Measurements from ENCODE around the gene CCL25.

The CCL25 gene

DNA sequence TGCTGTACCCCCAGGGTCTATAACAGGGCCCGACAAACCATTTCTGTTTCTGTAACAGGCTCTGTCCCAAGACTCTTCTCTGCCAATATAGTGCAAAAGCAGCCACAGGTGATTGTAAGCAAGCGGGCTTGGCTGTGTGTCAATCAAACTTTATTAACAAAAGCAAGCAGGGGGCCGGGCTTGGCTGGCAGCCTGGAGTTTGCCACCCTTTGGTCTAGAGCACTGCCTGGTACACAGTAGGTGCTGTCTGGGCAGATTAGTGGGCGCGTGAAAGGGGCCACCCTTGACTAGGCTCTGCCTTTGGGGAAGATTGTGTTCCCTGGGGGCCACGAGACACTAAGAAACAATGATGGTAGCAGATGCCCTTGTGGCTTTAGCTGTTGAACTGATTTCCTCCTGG is 27.4 kb downstream of the CCL25 start:
- no peak overlapping the region for H3K4me3 ChIP-seq (ENCODE audit: low read length)
- DNase-seq (ENCODE audit: low read depth) = no peak
- TF ChIP-seq, protein P1, sequence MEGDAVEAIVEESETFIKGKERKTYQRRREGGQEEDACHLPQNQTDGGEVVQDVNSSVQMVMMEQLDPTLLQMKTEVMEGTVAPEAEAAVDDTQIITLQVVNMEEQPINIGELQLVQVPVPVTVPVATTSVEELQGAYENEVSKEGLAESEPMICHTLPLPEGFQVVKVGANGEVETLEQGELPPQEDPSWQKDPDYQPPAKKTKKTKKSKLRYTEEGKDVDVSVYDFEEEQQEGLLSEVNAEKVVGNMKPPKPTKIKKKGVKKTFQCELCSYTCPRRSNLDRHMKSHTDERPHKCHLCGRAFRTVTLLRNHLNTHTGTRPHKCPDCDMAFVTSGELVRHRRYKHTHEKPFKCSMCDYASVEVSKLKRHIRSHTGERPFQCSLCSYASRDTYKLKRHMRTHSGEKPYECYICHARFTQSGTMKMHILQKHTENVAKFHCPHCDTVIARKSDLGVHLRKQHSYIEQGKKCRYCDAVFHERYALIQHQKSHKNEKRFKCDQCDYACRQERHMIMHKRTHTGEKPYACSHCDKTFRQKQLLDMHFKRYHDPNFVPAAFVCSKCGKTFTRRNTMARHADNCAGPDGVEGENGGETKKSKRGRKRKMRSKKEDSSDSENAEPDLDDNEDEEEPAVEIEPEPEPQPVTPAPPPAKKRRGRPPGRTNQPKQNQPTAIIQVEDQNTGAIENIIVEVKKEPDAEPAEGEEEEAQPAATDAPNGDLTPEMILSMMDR (conservative IDR thresholded peaks at IDR 0.05; ENCODE audit: low read length) = no peak

DNA sequence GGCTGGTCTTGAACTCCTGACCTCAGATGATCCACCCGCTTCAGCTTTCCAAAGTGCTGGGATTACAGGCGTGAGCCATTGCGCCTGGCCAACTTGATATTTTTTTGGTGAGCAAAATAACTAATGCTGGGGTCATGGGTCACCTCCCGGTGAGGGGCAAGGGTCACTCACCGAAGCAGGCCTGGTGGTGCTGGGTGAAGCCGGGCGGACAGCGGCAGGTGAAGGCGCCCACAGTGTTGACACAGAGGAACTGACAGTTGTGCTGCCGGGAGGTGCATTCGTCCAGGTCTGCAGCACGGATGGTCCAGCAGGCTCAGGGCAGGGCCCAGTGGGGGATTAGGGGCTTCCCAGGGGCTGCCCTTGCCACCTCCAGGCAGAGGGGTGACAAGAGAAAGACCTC is 28.3 kb downstream of the CCL25 start:
- H3K4me3 ChIP-seq (ENCODE audit: low read length) = no peak overlapping the region
- DNase-seq (ENCODE audit: low read depth) = no peak
- TF ChIP-seq, protein P1 (conservative IDR thresholded peaks at IDR 0.05; ENCODE audit: low read length) = no peak

DNA sequence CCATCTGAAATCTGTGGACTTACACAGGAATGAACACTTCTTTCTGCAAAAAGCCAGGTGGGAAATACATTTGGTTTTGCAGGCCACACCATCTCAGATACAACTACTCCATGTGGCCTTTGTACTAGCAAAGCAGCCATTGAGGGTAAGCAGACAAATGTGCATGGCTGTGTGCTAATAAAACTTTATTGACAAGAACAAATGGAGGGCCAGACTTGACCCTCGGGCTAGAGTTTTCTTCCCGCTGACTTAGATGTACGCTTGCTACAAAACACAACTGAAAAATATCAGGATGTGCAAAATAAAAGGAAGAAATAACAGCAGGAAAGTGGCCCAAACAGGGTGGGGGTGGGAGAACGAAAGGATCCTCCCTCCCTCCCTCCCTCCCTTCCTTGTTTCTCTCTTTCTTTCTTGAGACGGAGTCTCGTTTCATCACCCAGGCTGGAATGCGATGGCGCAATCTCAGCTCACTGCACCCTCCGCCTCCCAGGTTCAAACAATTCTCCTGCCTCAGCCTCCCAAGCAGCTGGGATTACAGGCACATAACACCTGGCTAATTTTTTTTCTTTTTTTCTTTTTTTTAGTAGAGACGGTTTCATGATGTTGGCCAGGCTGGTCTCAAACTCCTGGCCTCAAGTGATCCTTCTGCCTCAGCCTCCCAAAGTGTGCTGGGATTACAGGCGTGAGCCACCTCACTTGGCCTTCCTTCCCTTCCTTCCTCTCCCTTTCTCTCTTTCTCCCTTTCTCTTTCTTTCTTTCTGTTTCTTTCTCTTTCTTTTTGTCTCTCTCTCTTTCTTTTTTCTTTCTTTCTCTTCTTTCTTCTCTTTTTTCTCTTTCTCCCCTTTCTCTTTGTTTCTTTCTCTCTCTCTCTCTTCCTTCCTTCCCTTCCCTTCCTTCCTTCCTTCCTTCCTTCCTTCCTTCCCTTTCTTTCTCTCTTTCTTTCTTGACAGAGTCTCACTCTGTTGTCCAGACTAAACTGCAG is 29.3 kb downstream of the CCL25 start:
- no peak for DNase-seq (ENCODE audit: low read depth)
- no peak overlapping the region for H3K4me3 ChIP-seq (ENCODE audit: low read length)
- TF ChIP-seq, protein P1 (conservative IDR thresholded peaks at IDR 0.05; ENCODE audit: low read length) = no peak

DNA sequence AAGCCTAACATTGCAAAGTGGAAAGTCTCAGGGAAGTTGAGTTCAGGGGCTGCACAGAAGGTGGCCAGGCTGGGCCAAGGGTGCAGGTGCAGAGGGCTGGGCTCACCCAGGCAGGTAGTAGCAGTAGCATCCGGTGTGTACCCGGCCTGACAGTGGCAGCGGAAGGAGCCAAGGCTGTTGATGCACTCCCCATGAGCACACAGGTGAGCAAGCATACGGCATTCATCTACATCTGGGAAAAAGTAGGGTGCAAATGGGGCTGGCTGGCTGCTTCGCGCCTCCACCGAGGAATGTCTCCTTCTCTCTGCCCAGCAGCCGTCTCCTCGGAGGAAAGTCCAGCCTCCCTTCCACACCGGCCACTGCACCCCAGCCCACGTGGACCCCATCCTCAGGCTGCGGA is 30.6 kb downstream of the CCL25 start:
- no peak for DNase-seq (ENCODE audit: low read depth)
- TF ChIP-seq, protein P1 (conservative IDR thresholded peaks at IDR 0.05; ENCODE audit: low read length) = no peak
- no peak overlapping the region for H3K4me3 ChIP-seq (ENCODE audit: low read length)

DNA sequence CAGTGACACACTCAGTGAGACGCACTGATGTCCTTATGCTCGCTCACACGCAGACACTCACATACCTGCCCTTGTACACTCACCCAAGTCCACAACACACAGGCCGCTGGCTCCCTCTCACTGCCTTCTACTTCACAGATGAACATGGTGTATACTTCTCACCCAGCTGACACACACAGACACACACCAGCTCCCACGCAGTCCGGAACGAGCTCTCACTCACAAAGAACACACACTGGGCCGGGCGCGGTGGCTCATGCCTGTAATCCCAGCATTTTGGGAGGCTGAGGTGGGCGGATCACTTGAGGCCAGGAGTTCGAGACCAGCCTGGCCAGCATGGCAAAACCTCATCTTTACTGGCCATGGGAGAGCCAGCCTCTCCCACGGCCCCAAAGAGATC is 31.6 kb downstream of the CCL25 start:
- TF ChIP-seq, protein P1 (conservative IDR thresholded peaks at IDR 0.05; ENCODE audit: low read length) = no peak
- no peak for DNase-seq (ENCODE audit: low read depth)
- H3K4me3 ChIP-seq (ENCODE audit: low read length) = no peak overlapping the region

DNA sequence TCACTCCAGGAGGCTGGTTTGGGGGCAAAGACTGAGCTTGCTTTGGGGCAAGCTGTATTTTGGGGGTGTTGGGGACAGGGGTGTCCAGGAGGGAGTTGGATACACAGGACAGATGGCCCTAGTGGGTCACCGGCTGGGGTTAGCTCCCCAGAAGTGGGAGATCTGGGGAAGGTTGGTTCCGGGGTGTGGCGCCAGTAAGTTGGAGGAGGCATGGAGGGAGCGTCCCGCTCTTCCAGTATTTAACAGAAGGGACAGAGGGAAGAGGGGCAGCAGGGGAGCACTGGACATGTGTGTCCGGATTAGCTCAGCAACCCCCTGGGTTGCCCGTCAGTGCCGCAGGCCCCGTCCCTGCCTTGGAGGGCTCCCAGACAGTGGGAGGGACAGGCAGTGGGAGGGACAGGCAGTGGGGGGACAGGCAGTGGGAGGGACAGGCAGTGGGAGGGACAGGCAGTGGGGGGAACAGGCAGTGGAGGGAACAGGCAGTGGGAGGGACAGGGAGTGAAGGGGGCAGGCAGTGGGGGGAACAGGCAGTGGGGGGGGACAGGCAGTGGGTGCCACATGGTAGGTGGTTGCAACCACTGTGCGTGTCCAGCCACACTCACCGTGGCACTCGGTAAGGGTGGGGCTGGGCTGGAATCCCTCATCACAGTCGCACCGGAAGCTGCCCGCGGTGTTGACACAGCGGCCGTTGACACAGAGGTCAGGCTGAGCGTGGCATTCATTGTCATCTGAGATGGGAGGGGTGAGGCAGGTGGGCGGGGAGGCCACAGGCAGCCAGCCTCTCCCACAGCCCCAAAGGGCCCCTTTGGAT is 33.2 kb downstream of the CCL25 start:
- TF ChIP-seq, protein P1 (conservative IDR thresholded peaks at IDR 0.05; ENCODE audit: low read length) = no peak
- no peak overlapping the region for H3K4me3 ChIP-seq (ENCODE audit: low read length)
- no peak for DNase-seq (ENCODE audit: low read depth)
